NT2/D1 (cell line): Measurements from ENCODE around the gene ILF2.

Source experiments
- SUZ12 ChIP-seq: IDR thresholded peaks from 2 replicates; pipeline ENCODE4 v1.6.1; 2011; ENCODE audit not compliant: insufficient read length, insufficient read depth; ENCODE audit errors: extremely low read depth
- YY1 ChIP-seq: IDR thresholded peaks from 2 replicates; pipeline ENCODE4 v1.6.1; 2011; ENCODE audit not compliant: insufficient read length, insufficient read depth
- ZNF274 ChIP-seq: IDR thresholded peaks from 2 replicates; pipeline ENCODE4 v1.6.1; 2011; ENCODE audit warnings: mild to moderate bottlenecking, low read depth, low read length

DNA sequence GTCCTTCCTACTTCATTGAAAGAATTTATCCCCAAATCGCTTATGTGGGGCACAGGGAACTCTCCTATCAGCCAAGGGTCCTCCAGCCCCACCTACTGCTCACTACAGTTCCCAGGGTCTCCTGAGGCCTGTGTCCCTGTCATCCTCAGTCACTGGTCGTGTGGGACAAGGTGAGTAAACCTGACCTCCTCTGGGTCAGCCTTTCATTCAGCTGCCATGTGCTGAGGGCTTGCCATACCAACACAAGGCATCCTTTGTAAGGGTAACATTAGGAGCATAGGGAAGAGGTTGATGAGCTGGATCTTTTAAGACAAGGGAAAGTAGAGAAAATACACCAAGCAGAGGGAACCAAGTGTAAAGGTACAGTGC lies 23.5 kb downstream of the ILF2 start:
- TF ChIP-seq ZNF274 (no peak), YY1 (no peak), SUZ12 (no peak)
